Measurements from ENCODE around the gene SMAGP.

- TF ChIP-seq EZH2 (IDR thresholded peaks at IDR 0.05; ENCODE audit: insufficient read depth, poor library complexity, severe bottlenecking), result no peak
- no peak for TF ChIP-seq EZH2phosphoT487 (IDR thresholded peaks at IDR 0.05; ENCODE audit: insufficient read depth, low read depth)
Observed at GRCh38 chr12:51224625-51225024, 45.6 kb downstream of the SMAGP start.
